HCT116 (cell line): ENCODE results near the gene CLTA.

Experiments
- EZH2 ChIP-seq: fragments of 200-600 bp; sonication (generic); IDR thresholded peaks from 2 replicates; pipeline ENCODE4 v1.6.1; 2017; ENCODE audit warnings: antibody characterized with exemption, mixed run types
- EZH2phosphoT487 ChIP-seq: fragments of 200-600 bp; IDR thresholded peaks from 2 replicates; pipeline ENCODE4 v1.6.1; 2018; ENCODE audit warnings: antibody characterized with exemption, borderline replicate concordance
- POLR2AphosphoS5 ChIP-seq: IDR thresholded peaks from 2 replicates; pipeline ENCODE4 v1.6.1; 2011; ENCODE audit warnings: mild to moderate bottlenecking, low read depth, low read length, moderate library complexity
- SIN3A ChIP-seq: IDR thresholded peaks from 2 replicates; pipeline ENCODE4 v1.6.1; 2012; ENCODE audit warnings: low read depth
- ZFX ChIP-seq: fragments of 450-650 bp; IDR thresholded peaks from 2 replicates; pipeline ENCODE4 v1.6.1; 2017
- TF ChIP-seq, protein P1 (sequence below), 3 experiments: fragments of 200-600 bp in 1 of 3; sonication (generic) in 1 of 3; IDR thresholded peaks in 2 of 3; conservative IDR thresholded peaks in 1 of 3; 2 replicates each; pipeline ENCODE4 v1.5.1; 2012 to 2017; ENCODE audit warnings: low read depth in 2 of 3, low read length in 2 of 3, antibody characterized with exemption in 1 of 3, borderline replicate concordance in 1 of 3, control low read depth in 1 of 3, mild to moderate bottlenecking in 1 of 3, mixed read lengths in 1 of 3, mixed run types in 1 of 3, moderate library complexity in 1 of 3; ENCODE audit not compliant: insufficient read depth in 1 of 3

GRCh38 chr9:36194326-36195000 lies 3.7 kb downstream of the CLTA start:
- TF ChIP-seq ZFX (no peak), POLR2AphosphoS5 (no peak), EZH2phosphoT487 (no peak), EZH2 (no peak), SIN3A (no peak)
- TF ChIP-seq, protein P1, sequence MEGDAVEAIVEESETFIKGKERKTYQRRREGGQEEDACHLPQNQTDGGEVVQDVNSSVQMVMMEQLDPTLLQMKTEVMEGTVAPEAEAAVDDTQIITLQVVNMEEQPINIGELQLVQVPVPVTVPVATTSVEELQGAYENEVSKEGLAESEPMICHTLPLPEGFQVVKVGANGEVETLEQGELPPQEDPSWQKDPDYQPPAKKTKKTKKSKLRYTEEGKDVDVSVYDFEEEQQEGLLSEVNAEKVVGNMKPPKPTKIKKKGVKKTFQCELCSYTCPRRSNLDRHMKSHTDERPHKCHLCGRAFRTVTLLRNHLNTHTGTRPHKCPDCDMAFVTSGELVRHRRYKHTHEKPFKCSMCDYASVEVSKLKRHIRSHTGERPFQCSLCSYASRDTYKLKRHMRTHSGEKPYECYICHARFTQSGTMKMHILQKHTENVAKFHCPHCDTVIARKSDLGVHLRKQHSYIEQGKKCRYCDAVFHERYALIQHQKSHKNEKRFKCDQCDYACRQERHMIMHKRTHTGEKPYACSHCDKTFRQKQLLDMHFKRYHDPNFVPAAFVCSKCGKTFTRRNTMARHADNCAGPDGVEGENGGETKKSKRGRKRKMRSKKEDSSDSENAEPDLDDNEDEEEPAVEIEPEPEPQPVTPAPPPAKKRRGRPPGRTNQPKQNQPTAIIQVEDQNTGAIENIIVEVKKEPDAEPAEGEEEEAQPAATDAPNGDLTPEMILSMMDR (IDR thresholded peaks at IDR 0.05 in 2 of 3, conservative IDR thresholded peaks at IDR 0.05 in 1 of 3; ENCODE audit: borderline replicate concordance in 1 of 3, insufficient read depth in 1 of 3, low read depth in 2 of 3, low read length in 2 of 3): no peak
